Mesenchymal stem cell (in vitro differentiated cells and primary cell): ENCODE measurements around the gene KCNH6.

Experiments used
- DNase-seq: peaks from one replicate; pipeline ENCODE4 v3.0.0-alpha.2; 2013
- H2AFZ ChIP-seq: one replicate; pipeline ENCODE4 v1.6.1; 2013; ENCODE audit warnings: low read depth, mild to moderate bottlenecking, control low read depth, inconsistent platforms, low read length, moderate library complexity
- H2AK5ac ChIP-seq: 2 replicates; pipeline ENCODE4 v1.6.1; 2013; ENCODE audit warnings: low read length, moderate library complexity, mild to moderate bottlenecking, inconsistent platforms; ENCODE audit not compliant: severe bottlenecking
- H2BK120ac ChIP-seq: one replicate; pipeline ENCODE4 v1.6.1; 2013; ENCODE audit warnings: low read depth, mild to moderate bottlenecking, inconsistent platforms, low read length, moderate library complexity
- H2BK12ac ChIP-seq, 2 experiments: one replicate each; pipeline ENCODE4 v1.6.1; 2013; ENCODE audit warnings: inconsistent platforms in 2 of 2, low read length in 2 of 2, mild to moderate bottlenecking in 2 of 2, moderate library complexity in 2 of 2, control low read depth in 1 of 2
- H2BK15ac ChIP-seq: one replicate; pipeline ENCODE4 v1.6.1; 2013; ENCODE audit warnings: mild to moderate bottlenecking, low read depth, inconsistent platforms; ENCODE audit not compliant: poor library complexity, severe bottlenecking
- H2BK5ac ChIP-seq: 2 replicates; pipeline ENCODE4 v1.6.1; 2013; ENCODE audit warnings: low read depth, mild to moderate bottlenecking, low read length, control low read depth, inconsistent platforms; ENCODE audit not compliant: poor library complexity, severe bottlenecking
- H3K14ac ChIP-seq, 2 experiments: one replicate each; pipeline ENCODE4 v1.6.1; 2013; ENCODE audit warnings: inconsistent platforms in 2 of 2, low read length in 2 of 2, control low read depth in 1 of 2, mild to moderate bottlenecking in 1 of 2, moderate library complexity in 1 of 2
- H3K18ac ChIP-seq, 2 experiments: one replicate each; pipeline ENCODE4 v1.6.1; 2013; ENCODE audit warnings: inconsistent platforms in 2 of 2, low read length in 2 of 2, control low read depth in 1 of 2, low read depth in 1 of 2, mild to moderate bottlenecking in 1 of 2
- H3K23ac ChIP-seq, 2 experiments: one replicate each; pipeline ENCODE4 v1.6.1; 2013; ENCODE audit warnings: inconsistent platforms in 2 of 2, low read length in 2 of 2, mild to moderate bottlenecking in 2 of 2, moderate library complexity in 2 of 2, control low read depth in 1 of 2
- H3K27ac ChIP-seq: 2 replicates; pipeline ENCODE4 v1.5.1; 2013; ENCODE audit warnings: mild to moderate bottlenecking, moderate library complexity, low read length, control low read depth, inconsistent platforms; ENCODE audit not compliant: poor library complexity, severe bottlenecking
- H3K27me3 ChIP-seq, 2 experiments: 2 replicates each; pipeline versions ENCODE4 v1.6.1 to v1.7.0; 2013; ENCODE audit warnings: low read length in 2 of 2, mild to moderate bottlenecking in 2 of 2, moderate library complexity in 2 of 2, control low read depth in 1 of 2, inconsistent platforms in 1 of 2; ENCODE audit not compliant: control insufficient read depth in 1 of 2, insufficient read depth in 1 of 2
- H3K36me3 ChIP-seq, 2 experiments: 2 replicates each; pipeline versions ENCODE4 v1.6.1 to v1.7.0; 2013; ENCODE audit warnings: low read length in 2 of 2, control low read depth in 1 of 2, inconsistent platforms in 1 of 2, low read depth in 1 of 2, mild to moderate bottlenecking in 1 of 2; ENCODE audit not compliant: insufficient read depth in 2 of 2, control insufficient read depth in 1 of 2
- H3K4ac ChIP-seq, 2 experiments: one replicate each; pipeline ENCODE4 v1.6.1; 2013; ENCODE audit warnings: inconsistent platforms in 2 of 2, low read length in 2 of 2, mild to moderate bottlenecking in 2 of 2, moderate library complexity in 2 of 2, control low read depth in 1 of 2, low read depth in 1 of 2
- H3K4me1 ChIP-seq: 2 replicates; pipeline ENCODE4 v1.6.1; 2013; ENCODE audit warnings: low read depth, low read length, control low read depth; ENCODE audit not compliant: control insufficient read depth, insufficient read depth
- H3K4me2 ChIP-seq: 2 replicates; pipeline ENCODE4 v1.6.1; 2013; ENCODE audit warnings: low read length, mild to moderate bottlenecking, inconsistent platforms; ENCODE audit not compliant: poor library complexity, severe bottlenecking
- H3K4me3 ChIP-seq, 2 experiments: 2 replicates each; pipeline versions ENCODE4 v1.5.1 to v1.7.0; 2013; ENCODE audit warnings: low read length in 2 of 2, mild to moderate bottlenecking in 2 of 2, control low read depth in 1 of 2, low read depth in 1 of 2; ENCODE audit not compliant: insufficient read depth in 1 of 2
- H3K79me1 ChIP-seq: replicated peaks from 2 replicates; pipeline ENCODE4 v1.6.1; 2013; ENCODE audit warnings: mild to moderate bottlenecking, control low read depth, low read length, inconsistent platforms; ENCODE audit not compliant: poor library complexity, severe bottlenecking
- H3K9ac ChIP-seq: 2 replicates; pipeline ENCODE4 v1.7.0; 2013; ENCODE audit warnings: mild to moderate bottlenecking, low read length, moderate library complexity
- H3K9me3 ChIP-seq: 2 replicates; pipeline ENCODE4 v1.7.0; 2013; ENCODE audit warnings: mild to moderate bottlenecking, low read length; ENCODE audit not compliant: control insufficient read depth
- H4K8ac ChIP-seq: one replicate; pipeline ENCODE4 v1.6.1; 2013; ENCODE audit warnings: inconsistent platforms, mild to moderate bottlenecking, low read length, moderate library complexity
- H4K91ac ChIP-seq: one replicate; pipeline ENCODE4 v1.6.1; 2013; ENCODE audit warnings: mild to moderate bottlenecking, low read length, inconsistent platforms
- WGBS: methylation state at CpG from one replicate; pipeline ENCODE4 v1.1.7; 2013; ENCODE audit warnings: mixed read lengths; 5-methylcytosine and 5-hydroxymethylcytosine counted together

KCNH6 gene

GRCh38 chr17:63561819-63562218 is 38.7 kb downstream of the KCNH6 start:
- Histone ChIP-seq H3K27me3 (no peaks in the 10 kb centered on the region), H2BK15ac (no peak overlapping the region), H3K27ac (no peak overlapping the region), H3K79me1 (peaks cover 19% of the 10 kb centered on the region), H3K4me1 (peaks cover 2% of the 10 kb centered on the region), H3K36me3 (no peaks in the 10 kb centered on the region), H4K91ac (no peak overlapping the region), H3K4me2 (no peak overlapping the region), H3K9ac (no peak overlapping the region), H3K4ac (no peak overlapping the region), H2AFZ (no peak overlapping the region), H3K4me3 (no peak overlapping the region), H4K8ac (no peak overlapping the region), H2BK5ac (no peak overlapping the region), H2AK5ac (no peak overlapping the region), H3K9me3 (no peaks in the 10 kb centered on the region), H3K23ac (no peak overlapping the region), H3K18ac (no peak overlapping the region), H2BK12ac (no peak overlapping the region), H3K14ac (no peak overlapping the region), H2BK120ac (no peak overlapping the region)
- DNase-seq = no peak

DNA sequence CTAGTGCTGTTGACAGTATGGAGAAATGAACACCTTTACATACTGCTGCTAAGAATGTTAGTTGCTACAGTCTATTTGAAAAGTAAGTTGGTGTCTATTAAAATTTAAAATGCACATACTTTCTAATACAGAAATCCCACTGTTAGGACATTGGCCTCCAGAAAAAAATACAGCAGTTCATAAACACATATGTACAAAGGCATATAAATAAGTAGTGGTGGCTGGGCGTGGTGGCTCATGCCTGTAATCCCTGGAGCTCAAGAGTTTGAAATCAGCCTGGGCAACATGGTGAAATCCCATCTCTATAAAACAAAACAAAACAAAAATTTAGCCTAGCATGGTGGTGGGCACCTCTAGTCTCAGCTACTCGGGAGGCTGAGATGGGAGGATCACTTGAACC is 40.2 kb downstream of the KCNH6 start:
- H3K27me3 ChIP-seq = no peaks in the 10 kb centered on the region
- no peak for DNase-seq
- H3K18ac ChIP-seq = no peak overlapping the region
- no peak overlapping the region for H3K4ac ChIP-seq
- no peak overlapping the region for H2BK120ac ChIP-seq
- H2AFZ ChIP-seq = no peak overlapping the region
- H3K4me2 ChIP-seq = no peak overlapping the region
- no peak overlapping the region for H2AK5ac ChIP-seq
- H3K36me3 ChIP-seq = no peaks in the 10 kb centered on the region
- no peak overlapping the region for H2BK5ac ChIP-seq
- no peak overlapping the region for H4K8ac ChIP-seq
- no peak overlapping the region for H4K91ac ChIP-seq
- no peak overlapping the region for H3K14ac ChIP-seq
- no peak overlapping the region for H3K4me3 ChIP-seq
- H3K79me1 ChIP-seq = peaks cover 17% of the 10 kb centered on the region
- H3K4me1 ChIP-seq = no peaks in the 10 kb centered on the region
- H3K9ac ChIP-seq = no peak overlapping the region
- no peak overlapping the region for H2BK15ac ChIP-seq
- no CpG with 5 or more reads among the region's 2 CpGs for WGBS
- no peaks in the 10 kb centered on the region for H3K9me3 ChIP-seq
- H3K27ac ChIP-seq = no peak overlapping the region
- H3K23ac ChIP-seq = no peak overlapping the region
- H2BK12ac ChIP-seq = no peak overlapping the region

- H3K36me3 ChIP-seq = no peaks in the 10 kb centered on the region
- H3K14ac ChIP-seq = no peak overlapping the region
- peak overlapping the region; percentile 39 for H4K91ac ChIP-seq
- H3K9me3 ChIP-seq = no peaks in the 10 kb centered on the region
- H3K27ac ChIP-seq = no peak overlapping the region
- H2AK5ac ChIP-seq = no peak overlapping the region
- 100% methylated on average over 5 of the region's 5 CpGs for WGBS
- no peak overlapping the region for H4K8ac ChIP-seq
- peaks cover 17% of the 10 kb centered on the region for H3K79me1 ChIP-seq
- no peak overlapping the region for H2BK120ac ChIP-seq
- H3K4ac ChIP-seq = no peak overlapping the region
- no peak overlapping the region for H3K23ac ChIP-seq
- H3K4me3 ChIP-seq = no peak overlapping the region
- H3K4me1 ChIP-seq = peaks cover under 1% of the 10 kb centered on the region
- H3K27me3 ChIP-seq = no peaks in the 10 kb centered on the region
- H2BK15ac ChIP-seq = no peak overlapping the region
- DNase-seq = no peak
- no peak overlapping the region for H2BK12ac ChIP-seq
- H2AFZ ChIP-seq = no peak overlapping the region
- H3K9ac ChIP-seq = no peak overlapping the region
- H2BK5ac ChIP-seq = no peak overlapping the region
- no peak overlapping the region for H3K4me2 ChIP-seq
- no peak overlapping the region for H3K18ac ChIP-seq
Measured at GRCh38 chr17:63564562-63564961, 41.4 kb downstream of the KCNH6 start.

DNA sequence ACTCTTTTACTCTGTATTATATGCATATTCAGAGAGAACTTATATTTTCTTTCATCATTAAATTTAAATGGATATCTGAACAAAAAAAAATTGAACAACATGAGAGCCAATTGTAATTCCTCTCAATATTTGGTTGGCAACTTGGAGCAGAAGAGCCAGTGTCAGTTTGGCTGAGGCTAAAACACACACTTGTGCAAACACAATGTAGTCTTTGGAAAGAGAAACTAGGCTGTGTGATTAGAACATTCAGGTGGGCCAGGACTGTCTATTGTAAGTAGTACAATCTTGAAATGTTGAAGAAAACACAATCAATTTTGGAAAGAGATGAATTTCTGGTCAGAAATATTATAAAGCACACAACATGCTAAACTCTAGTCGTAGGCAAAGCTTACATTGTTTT is 44.1 kb downstream of the KCNH6 start:
- no peak overlapping the region for H2BK15ac ChIP-seq
- no peak overlapping the region for H3K14ac ChIP-seq
- H3K4me2 ChIP-seq = no peak overlapping the region
- H2BK5ac ChIP-seq = no peak overlapping the region
- H2AK5ac ChIP-seq = no peak overlapping the region
- no peak overlapping the region for H2BK12ac ChIP-seq
- no peak overlapping the region for H3K4me3 ChIP-seq
- no peak overlapping the region for H3K4ac ChIP-seq
- WGBS = 86% methylated on average over 1 of the region's 1 CpG
- peaks cover 6% of the 10 kb centered on the region for H3K4me1 ChIP-seq
- no peak overlapping the region for H4K91ac ChIP-seq
- H3K27ac ChIP-seq = no peak overlapping the region
- H3K36me3 ChIP-seq = no peaks in the 10 kb centered on the region
- peaks cover 15% of the 10 kb centered on the region for H3K79me1 ChIP-seq
- H3K23ac ChIP-seq = no peak overlapping the region
- no peak overlapping the region for H3K9ac ChIP-seq
- H2AFZ ChIP-seq = no peak overlapping the region
- no peaks in the 10 kb centered on the region for H3K27me3 ChIP-seq
- H2BK120ac ChIP-seq = no peak overlapping the region
- H3K9me3 ChIP-seq = no peaks in the 10 kb centered on the region
- H4K8ac ChIP-seq = no peak overlapping the region
- H3K18ac ChIP-seq = no peak overlapping the region
- DNase-seq = no peak
